PFSK-1 (cell line): ENCODE data around the gene PILRA.

ENCODE experiments used
- FOXP2 ChIP-seq: optimal IDR thresholded peaks from 2 replicates; pipeline ENCODE3; 2011; ENCODE audit warnings: borderline replicate concordance, control low read depth, inconsistent platforms; ENCODE audit not compliant: insufficient read depth; ENCODE audit errors: extremely low read length, extremely low read depth
- SIN3A ChIP-seq: IDR thresholded peaks from 2 replicates; pipeline ENCODE4 v1.6.1; 2012; ENCODE audit warnings: mild to moderate bottlenecking, low read length, moderate library complexity, borderline replicate concordance; ENCODE audit not compliant: insufficient read depth
- TF ChIP-seq, protein P1 (sequence below), 2 experiments: IDR thresholded peaks; 2 replicates each; pipeline versions ENCODE4 v1.6.1 to v1.8.0; 2011 to 2012; ENCODE audit warnings: low read depth in 2 of 2, low read length in 2 of 2, control low read depth in 1 of 2, inconsistent platforms in 1 of 2, mild to moderate bottlenecking in 1 of 2, moderate library complexity in 1 of 2; ENCODE audit not compliant: insufficient read depth in 1 of 2

DNA sequence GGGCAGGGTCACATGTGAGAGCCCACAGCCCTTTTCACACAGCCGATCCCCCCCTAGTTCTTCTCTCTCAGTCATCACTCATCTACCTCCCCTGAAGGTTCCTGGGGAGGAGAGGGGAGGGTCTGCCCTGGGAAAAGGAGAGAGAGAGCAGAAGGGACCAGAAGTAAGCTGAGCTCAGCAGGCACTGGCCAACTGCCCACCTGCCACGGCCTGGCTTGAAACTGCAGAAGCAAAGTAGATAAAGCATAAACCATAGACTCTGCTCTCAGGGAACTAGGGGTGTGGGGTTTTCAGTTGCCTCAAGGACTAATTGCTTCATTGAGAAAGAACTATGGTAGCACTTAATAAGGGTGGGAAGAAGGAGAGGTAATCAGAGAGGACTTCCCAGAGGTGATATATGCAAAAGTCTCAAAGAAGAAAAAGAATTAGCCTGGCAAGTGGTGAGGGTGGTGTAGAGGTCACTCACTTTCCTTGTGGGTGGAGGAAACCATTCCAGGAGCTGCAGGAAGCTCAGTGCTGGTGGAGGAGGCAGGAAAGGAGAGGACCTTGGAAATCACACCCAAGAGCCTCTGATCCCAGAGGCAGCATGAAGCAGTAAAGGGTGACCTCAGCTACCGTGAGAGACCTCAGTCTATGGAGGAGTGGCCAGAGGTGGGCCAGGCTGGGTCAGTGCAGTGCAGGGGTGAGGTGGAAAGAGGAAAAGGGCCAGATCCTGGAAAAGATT, 17.2 kb downstream of the PILRA start:
- TF ChIP-seq, protein P1, sequence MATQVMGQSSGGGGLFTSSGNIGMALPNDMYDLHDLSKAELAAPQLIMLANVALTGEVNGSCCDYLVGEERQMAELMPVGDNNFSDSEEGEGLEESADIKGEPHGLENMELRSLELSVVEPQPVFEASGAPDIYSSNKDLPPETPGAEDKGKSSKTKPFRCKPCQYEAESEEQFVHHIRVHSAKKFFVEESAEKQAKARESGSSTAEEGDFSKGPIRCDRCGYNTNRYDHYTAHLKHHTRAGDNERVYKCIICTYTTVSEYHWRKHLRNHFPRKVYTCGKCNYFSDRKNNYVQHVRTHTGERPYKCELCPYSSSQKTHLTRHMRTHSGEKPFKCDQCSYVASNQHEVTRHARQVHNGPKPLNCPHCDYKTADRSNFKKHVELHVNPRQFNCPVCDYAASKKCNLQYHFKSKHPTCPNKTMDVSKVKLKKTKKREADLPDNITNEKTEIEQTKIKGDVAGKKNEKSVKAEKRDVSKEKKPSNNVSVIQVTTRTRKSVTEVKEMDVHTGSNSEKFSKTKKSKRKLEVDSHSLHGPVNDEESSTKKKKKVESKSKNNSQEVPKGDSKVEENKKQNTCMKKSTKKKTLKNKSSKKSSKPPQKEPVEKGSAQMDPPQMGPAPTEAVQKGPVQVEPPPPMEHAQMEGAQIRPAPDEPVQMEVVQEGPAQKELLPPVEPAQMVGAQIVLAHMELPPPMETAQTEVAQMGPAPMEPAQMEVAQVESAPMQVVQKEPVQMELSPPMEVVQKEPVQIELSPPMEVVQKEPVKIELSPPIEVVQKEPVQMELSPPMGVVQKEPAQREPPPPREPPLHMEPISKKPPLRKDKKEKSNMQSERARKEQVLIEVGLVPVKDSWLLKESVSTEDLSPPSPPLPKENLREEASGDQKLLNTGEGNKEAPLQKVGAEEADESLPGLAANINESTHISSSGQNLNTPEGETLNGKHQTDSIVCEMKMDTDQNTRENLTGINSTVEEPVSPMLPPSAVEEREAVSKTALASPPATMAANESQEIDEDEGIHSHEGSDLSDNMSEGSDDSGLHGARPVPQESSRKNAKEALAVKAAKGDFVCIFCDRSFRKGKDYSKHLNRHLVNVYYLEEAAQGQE (IDR thresholded peaks at IDR 0.05; ENCODE audit: insufficient read depth in 1 of 2, low read depth in 2 of 2, low read length in 2 of 2) = no peak
- TF ChIP-seq SIN3A (no peak), FOXP2 (no peak)
